NCI-H748 (cell line): ENCODE measurements around the gene CNGB1.
A peak's percentile ranks its signal among the peaks of the same experiment; 100 is the strongest.
"Not testable (repeated sequence)": the region's sequence is repeated elsewhere in the genome, so short reads cannot be mapped to it uniquely, and the experiment has no call there.

ENCODE experiments used
- DNase-seq: peaks from one replicate; lab custom pipeline; 2025; ENCODE audit not compliant: unreplicated experiment; lab: John Stamatoyannopoulos, UW

CNGB1 gene

DNA sequence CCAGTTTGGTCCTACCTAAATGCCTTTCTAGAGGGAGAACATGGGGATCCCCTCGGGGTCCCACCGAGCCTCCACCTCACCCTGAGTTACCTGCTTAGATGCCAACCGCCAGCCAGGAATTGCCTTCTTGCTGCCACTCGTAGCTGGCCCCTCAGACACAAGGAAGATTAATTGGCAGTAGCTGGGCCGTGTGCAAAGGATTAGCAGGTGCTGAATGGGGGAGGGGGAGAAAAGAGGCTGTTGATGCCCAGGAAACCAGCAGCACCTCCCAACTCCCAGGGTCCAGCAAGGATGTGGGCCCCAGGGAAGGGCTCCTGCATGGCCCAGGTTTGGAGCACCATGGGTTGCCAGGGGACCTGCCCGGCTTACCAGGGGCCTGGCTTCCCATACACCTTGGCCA lies at the start of gene CNGB1:
Gene CNGB1, minus strand, starts transcription at position 159 of the 400 bp plus-strand sequence. CDS start 3,842 bp downstream, outside the sequence.
- peak; percentile 34 for DNase-seq

- DNase-seq: no peak
These were observed 49.1 kb upstream of the CNGB1 start for GRCh38 chr16:58019866-58020538.

DNA sequence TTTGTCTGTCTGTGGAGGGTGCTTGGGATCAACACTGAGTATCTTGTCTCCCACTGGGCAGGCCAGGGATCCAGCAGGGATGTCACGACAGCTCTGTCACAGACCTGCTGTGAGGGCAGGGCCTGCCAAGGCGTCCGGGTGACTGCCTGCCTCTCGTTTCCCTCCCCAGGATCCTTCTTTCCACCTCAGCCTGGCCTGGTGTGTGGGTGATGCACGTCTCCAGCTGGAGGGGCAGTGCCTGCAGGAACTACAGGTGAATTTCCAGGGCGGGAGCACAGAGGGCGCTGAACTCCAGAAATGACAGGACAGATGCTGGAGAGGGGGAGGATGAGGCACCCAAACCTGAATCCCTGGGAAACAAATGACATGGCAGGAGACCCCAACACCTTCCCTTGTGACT lies 47.9 kb upstream of the CNGB1 start:
- DNase-seq: no peak

DNA sequence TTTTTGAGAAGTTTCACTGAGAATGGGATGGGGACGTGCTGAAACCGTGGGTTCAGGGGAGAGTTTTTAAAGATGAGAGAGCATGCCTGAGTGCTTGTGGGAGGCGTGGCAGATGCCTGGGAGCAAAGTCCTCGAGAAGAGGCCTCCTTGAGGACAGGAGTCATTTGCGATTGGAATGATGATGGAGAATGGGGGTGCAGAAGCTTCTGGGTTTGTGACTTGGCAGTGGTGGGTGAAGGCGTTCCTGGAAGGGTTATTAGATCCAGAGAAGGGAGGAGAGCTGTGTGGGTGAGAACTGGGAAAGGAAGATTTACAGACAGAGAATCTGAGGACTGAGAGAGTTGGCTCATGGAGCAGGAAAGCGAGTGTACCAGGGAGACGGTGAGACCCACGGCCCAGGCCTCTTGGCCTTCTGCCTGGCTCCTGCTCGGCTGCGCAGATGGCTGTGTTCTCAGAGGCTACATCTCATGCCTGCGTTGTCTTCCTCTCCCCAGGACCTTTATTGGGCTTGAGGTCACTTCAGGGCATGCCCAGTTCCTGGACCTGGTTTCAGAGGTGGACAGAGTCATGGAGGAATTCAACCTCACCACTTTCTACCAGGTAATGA lies 46.0 kb upstream of the CNGB1 start:
- DNase-seq: no peak

GRCh38 chr16:58013201-58013956 lies 42.5 kb upstream of the CNGB1 start:
- no peak for DNase-seq

GRCh38 chr16:58012481-58012880 lies 41.6 kb upstream of the CNGB1 start:
- DNase-seq: no peak

GRCh38 chr16:58011652-58012051 lies 40.7 kb upstream of the CNGB1 start:
- DNase-seq: no peak

DNA sequence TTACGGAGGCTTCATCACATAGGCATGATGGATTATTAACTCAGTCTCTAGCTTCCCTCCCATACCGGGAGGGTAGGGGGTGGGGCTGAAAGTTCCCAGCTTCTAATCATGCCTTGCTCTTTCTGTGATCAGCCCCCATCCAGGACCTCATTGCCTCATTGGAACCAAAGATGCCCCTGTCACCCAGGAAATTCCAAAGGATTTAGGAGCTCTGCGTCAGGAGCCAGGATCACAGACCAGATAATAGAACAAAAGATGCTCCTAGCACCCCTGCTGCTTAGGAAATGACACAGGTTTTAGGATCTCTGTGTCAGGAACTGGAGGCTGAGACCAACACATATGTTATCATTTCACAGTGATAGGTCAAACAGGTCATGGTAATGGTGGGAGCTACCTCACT lies 40.0 kb upstream of the CNGB1 start:
- DNase-seq: no peak

- no peak for DNase-seq
These were observed 39.0 kb upstream of the CNGB1 start for GRCh38 chr16:58009856-58010416.

DNA sequence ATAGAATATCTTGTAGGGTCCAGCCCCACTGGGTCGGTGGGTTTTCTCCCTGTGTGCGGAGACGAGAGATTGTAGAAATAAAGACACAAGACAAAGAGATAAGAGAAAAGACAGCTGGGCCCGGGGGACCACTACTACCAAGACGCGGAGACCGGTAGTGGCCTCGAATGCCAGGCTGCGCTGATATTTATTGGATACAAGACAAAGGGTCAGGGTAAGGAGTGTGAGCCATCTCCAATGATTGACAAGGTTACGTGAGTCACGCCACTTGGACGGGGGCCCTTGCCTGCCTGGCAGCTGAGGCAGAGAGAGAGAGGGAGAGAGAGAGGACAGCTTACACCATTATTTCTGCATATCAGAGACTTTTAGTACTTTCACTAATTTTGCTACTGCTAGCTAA lies 33.8 kb upstream of the CNGB1 start:
- DNase-seq: not testable (repeated sequence)

- no peak for DNase-seq
These were observed 32.0 kb upstream of the CNGB1 start for GRCh38 chr16:58002936-58003335.

GRCh38 chr16:58002416-58002800 lies 31.5 kb upstream of the CNGB1 start:
- no peak for DNase-seq

- DNase-seq: no peak
These were observed 31.0 kb upstream of the CNGB1 start for GRCh38 chr16:58001781-58002415.

DNA sequence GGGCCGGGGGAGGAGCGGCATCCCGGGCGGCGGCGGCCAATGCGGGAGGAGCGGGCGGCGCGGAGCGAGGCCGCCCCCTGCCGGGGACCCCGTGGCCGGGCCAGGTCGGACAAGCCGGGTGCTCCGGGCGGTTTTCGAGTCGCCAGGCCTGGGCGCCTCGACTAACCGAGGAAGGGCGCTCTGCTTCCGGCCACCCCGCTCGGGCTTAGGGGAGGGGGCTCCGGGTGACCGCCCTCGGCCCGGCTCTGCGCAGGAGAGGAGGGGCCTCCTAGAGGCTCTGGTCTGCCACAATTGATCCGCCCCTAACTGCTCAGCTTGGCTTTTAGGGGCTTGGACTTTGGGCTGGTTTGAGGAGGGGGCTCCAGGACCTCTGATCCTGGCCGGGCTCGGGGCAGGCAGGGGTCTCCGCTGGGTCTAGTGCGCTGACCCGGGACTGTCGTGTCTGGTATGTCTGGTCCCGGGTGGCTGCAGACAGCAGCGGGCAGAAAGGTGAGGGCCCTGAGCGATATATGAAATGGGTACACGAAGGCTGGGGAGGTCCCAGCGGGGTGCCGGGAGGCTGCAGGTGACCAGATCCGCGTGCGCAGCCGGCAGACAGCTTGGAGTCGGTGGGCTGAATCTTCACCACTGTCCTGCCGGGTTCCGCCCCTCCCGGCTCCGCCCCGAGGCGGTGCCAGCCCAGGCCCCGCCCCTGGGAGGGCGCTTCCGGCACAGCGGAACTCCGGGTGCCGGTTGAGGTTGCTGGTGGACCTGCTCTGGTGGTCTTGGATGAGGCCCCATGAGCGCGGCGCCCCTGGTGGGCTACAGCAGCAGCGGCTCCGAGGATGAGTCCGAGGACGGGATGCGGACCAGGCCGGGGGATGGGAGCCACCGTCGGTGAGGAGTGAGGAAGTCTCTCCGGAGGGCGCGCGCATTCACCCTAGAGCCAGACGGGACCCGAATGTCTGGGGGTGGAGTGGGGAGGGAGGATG lies 30.1 kb upstream of the CNGB1 start, which contains the start of gene USB1:
Gene USB1, plus strand, starts transcription at position 702 of the 971 bp plus-strand sequence. Its CDS starts 77 bp downstream, at position 779.
- peak; percentile 86 for DNase-seq

DNA sequence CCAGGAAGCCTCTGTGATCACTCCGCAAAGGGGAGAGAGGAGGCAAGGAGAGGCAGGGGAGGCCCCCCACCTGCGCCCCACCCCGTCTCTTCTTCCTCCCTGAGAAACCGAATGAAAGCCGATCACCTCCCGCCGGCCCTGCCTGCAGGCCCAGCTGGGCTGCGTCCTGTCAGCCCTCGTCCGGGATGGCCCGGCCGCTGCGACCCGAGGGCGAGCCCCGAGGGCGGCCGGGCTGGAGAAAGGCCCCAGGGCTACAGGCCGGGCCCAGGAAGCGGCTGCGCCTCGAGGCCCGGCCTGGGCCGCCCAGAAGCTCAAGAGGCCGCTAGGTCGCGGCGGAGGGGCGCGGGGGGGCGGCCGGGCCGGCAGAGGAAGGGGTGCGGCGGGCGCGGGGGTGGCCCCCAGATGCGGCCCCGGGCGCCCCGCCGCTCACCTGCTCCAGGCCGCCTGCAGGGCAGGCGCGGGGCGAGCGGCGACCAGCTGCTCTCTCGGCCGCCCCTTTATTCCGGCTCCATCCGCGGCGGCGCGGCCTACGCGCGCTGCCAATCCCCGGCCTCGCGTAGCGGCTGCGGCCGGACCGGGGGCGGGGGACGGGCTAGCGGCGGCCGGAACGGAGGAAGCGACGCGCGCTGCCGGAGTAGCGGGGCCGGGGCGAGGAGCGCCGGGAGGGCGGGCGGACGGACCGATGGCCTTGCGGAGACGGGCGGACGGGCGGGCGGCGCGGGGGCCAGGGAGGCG lies 29.2 kb upstream of the CNGB1 start, which contains the start of gene ZNF319:
Gene ZNF319, minus strand, starts transcription at position 702 of the 735 bp plus-strand sequence. CDS start 2,407 bp downstream, outside the sequence.
- peak; percentile 34 for DNase-seq

DNA sequence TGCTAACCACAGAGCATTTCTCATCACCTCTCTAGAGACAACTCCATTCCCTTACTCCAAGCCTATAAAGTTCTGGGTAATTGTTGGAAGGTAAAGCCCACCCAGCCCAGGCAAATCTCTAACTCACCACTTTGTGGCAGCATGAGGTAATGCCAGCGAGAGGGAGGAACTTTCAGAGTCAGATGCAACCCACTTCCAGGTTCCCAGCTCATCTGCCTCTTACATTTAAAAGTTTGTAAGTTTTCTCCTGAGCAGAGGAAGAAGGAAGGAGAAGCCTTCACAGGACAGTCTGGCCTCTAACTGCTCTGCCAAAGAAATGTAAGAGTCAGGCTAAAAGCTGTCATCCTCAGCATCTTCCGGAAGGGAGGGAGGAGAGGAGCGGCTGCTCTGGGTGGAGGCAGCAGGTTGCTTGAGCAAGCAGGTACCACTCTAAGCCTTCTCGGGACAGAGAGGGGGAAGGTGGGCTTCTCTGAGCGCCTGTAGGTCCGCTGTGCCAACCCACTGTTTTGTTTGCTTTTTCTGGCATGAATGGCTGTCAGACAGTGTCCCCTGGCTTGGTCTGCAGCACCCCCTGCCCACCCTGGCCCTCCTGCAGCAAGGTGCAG lies 28.5 kb upstream of the CNGB1 start:
- no peak for DNase-seq

- DNase-seq: no peak
These were observed 28.1 kb upstream of the CNGB1 start for GRCh38 chr16:57998992-57999365.

- DNase-seq: no peak
These were observed 27.6 kb upstream of the CNGB1 start for GRCh38 chr16:57998486-57998885.
